Hepatocyte (in vitro differentiated cells): ENCODE data around the gene NDUFS1. TPM values are rescaled to one million over a fixed set of nuclear protein-coding genes. Genes with fewer than 3 reads are reported as not detected.

Source experiments
- DNase-seq: peaks from one replicate; pipeline ENCODE4 v3.0.0-alpha.2; 2016; ENCODE audit warnings: low spot score
- H2AFZ ChIP-seq: fragments of 200-600 bp; sonication (generic); 2 replicates; pipeline ENCODE4 v1.6.0; 2016; ENCODE audit warnings: antibody characterized with exemption, mild to moderate bottlenecking
- H3K27ac ChIP-seq: fragments of 200-600 bp; sonication (generic); 2 replicates; pipeline ENCODE4 v1.5.1; 2016; ENCODE audit warnings: mild to moderate bottlenecking
- H3K27me3 ChIP-seq: fragments of 200-600 bp; sonication (generic); 2 replicates; pipeline ENCODE4 v1.6.1; 2016
- H3K36me3 ChIP-seq: fragments of 200-600 bp; sonication (generic); replicated peaks from 2 replicates; pipeline ENCODE4 v1.5.1; 2016; ENCODE audit warnings: low read depth; ENCODE audit not compliant: insufficient read depth
- H3K4me1 ChIP-seq: fragments of 200-600 bp; sonication (generic); 2 replicates; pipeline ENCODE4 v1.5.1; 2016; ENCODE audit warnings: mild to moderate bottlenecking, moderate library complexity; ENCODE audit not compliant: insufficient read depth
- H3K4me2 ChIP-seq: fragments of 200-600 bp; sonication (generic); 2 replicates; pipeline ENCODE4 v1.6.0; 2016
- H3K4me3 ChIP-seq: fragments of 200-600 bp; sonication (generic); 2 replicates; pipeline ENCODE4 v1.5.1; 2016; ENCODE audit warnings: mild to moderate bottlenecking
- H3K79me2 ChIP-seq: fragments of 200-600 bp; sonication (generic); 2 replicates; pipeline ENCODE4 v1.6.0; 2017; ENCODE audit warnings: mild to moderate bottlenecking
- H3K9me2 ChIP-seq: fragments of 200-600 bp; sonication (generic); replicated peaks from 2 replicates; pipeline ENCODE4 v1.6.0; 2017; ENCODE audit warnings: mild to moderate bottlenecking; ENCODE audit not compliant: insufficient read depth
- H3K9me3 ChIP-seq: fragments of 200-600 bp; sonication (generic); 2 replicates; pipeline ENCODE4 v1.5.1; 2016; ENCODE audit warnings: low read depth, mild to moderate bottlenecking
- H4K20me1 ChIP-seq: fragments of 200-600 bp; sonication (generic); 2 replicates; pipeline ENCODE4 v1.6.0; 2016; ENCODE audit warnings: mild to moderate bottlenecking; ENCODE audit not compliant: insufficient read depth, poor library complexity, severe bottlenecking
- CTCF ChIP-seq: fragments of 200-600 bp; sonication (generic); IDR thresholded peaks from 2 replicates; pipeline ENCODE4 v1.5.1; 2016; ENCODE audit warnings: antibody characterized with exemption, mild to moderate bottlenecking; ENCODE audit not compliant: poor library complexity
- EZH2 ChIP-seq: fragments of 200-600 bp; sonication (generic); IDR thresholded peaks from 2 replicates; pipeline ENCODE4 v1.6.1; 2016; ENCODE audit warnings: antibody characterized with exemption, mild to moderate bottlenecking, borderline replicate concordance
- EZH2phosphoT487 ChIP-seq: fragments of 200-600 bp; sonication (generic); IDR thresholded peaks from one replicate; pipeline ENCODE4 v1.6.1; 2018; ENCODE audit warnings: antibody characterized with exemption, mild to moderate bottlenecking, low read depth, moderate library complexity; ENCODE audit not compliant: unreplicated experiment, severe bottlenecking
- WGBS: methylation state at CpG from one replicate; pipeline ENCODE4 v1.1.6; 2016; ENCODE audit warnings: low lambda C conversion rate; ENCODE audit errors: missing lambda C conversion rate; 5-methylcytosine and 5-hydroxymethylcytosine counted together
- polyA plus RNA-seq: library from polyadenylated mRNA; unstranded; fragments of >200 nt; fragmentation: Nextera tagmentation; extraction: Ambion mirVana; gene quantifications from 2 replicates; pipeline ENCODE4 v1.2.1, GENCODE V29; 2016
- total RNA-seq: library from RNA; depleted of rRNA; stranded (reverse); fragments of >200 nt; gene quantifications from 2 replicates; pipeline ENCODE4 v1.2.3, GENCODE V29; 2014

NDUFS1 gene
- total and polyA plus RNA-seq, 2 experiments from 2014 or later, result 46.5 to 121 TPM

- WGBS, result 94% methylated on average over 17 of the region's 17 CpGs
- Histone ChIP-seq H3K4me3 (no peak overlapping the region), H3K27me3 (no peaks in the 10 kb centered on the region), H3K27ac (no peak overlapping the region), H3K79me2 (no peaks in the 10 kb centered on the region), H2AFZ (no peak overlapping the region), H3K9me3 (no peaks in the 10 kb centered on the region), H3K9me2 (no peaks in the 10 kb centered on the region), H3K4me1 (no peaks in the 10 kb centered on the region), H4K20me1 (no peaks in the 10 kb centered on the region), H3K36me3 (no peaks in the 10 kb centered on the region), H3K4me2 (no peak overlapping the region)
- no peak for DNase-seq
- TF ChIP-seq EZH2 (no peak), EZH2phosphoT487 (no peak), CTCF (no peak)
These were observed 44.1 kb upstream of the NDUFS1 start for GRCh38 chr2:206203331-206203730.

GRCh38 chr2:206202446-206202845 is 43.2 kb upstream of the NDUFS1 start:
- TF ChIP-seq EZH2 (no peak), CTCF (no peak), EZH2phosphoT487 (no peak)
- H2AFZ ChIP-seq, result no peak overlapping the region
- H3K9me3 ChIP-seq, result no peaks in the 10 kb centered on the region
- no peak overlapping the region for H3K27ac ChIP-seq
- H3K4me3 ChIP-seq, result no peak overlapping the region
- no peaks in the 10 kb centered on the region for H3K4me1 ChIP-seq
- no peak for DNase-seq
- no peaks in the 10 kb centered on the region for H3K27me3 ChIP-seq
- no peak overlapping the region for H3K4me2 ChIP-seq
- H3K36me3 ChIP-seq, result no peaks in the 10 kb centered on the region
- WGBS, result 95% methylated on average over 10 of the region's 16 CpGs
- no peaks in the 10 kb centered on the region for H3K79me2 ChIP-seq
- H3K9me2 ChIP-seq, result no peaks in the 10 kb centered on the region
- no peaks in the 10 kb centered on the region for H4K20me1 ChIP-seq

- no peak for TF ChIP-seq EZH2phosphoT487
- TF ChIP-seq EZH2, result no peak
- no peak for TF ChIP-seq CTCF
- no peak overlapping the region for H3K4me2 ChIP-seq
- no peaks in the 10 kb centered on the region for H3K4me1 ChIP-seq
- no peaks in the 10 kb centered on the region for H3K36me3 ChIP-seq
- peak; percentile 11 for DNase-seq
- no peaks in the 10 kb centered on the region for H3K27me3 ChIP-seq
- no peaks in the 10 kb centered on the region for H4K20me1 ChIP-seq
- 78% methylated on average over 5 of the region's 5 CpGs for WGBS
- no peak overlapping the region for H3K4me3 ChIP-seq
- H2AFZ ChIP-seq, result no peak overlapping the region
- H3K79me2 ChIP-seq, result no peaks in the 10 kb centered on the region
- H3K9me3 ChIP-seq, result no peaks in the 10 kb centered on the region
- no peak overlapping the region for H3K27ac ChIP-seq
- no peaks in the 10 kb centered on the region for H3K9me2 ChIP-seq
These were observed 42.0 kb upstream of the NDUFS1 start for GRCh38 chr2:206201075-206201848.
